GM13977 (cell line): Measurements from ENCODE around the gene KCNF1.

Experiments
- DNase-seq: peaks from one replicate; pipeline ENCODE4 v3.0.0; 2012; ENCODE audit warnings: low spot score
- CTCF ChIP-seq: IDR thresholded peaks from 2 replicates; pipeline ENCODE4 v1.5.1; 2012; ENCODE audit warnings: mild to moderate bottlenecking, control low read depth; ENCODE audit not compliant: insufficient read depth; ENCODE audit errors: extremely low read depth, missing control alignments
- in situ Hi-C: fragments of 300-500 bp; cut with MboI; formaldehyde crosslinking; loops from one replicate; pipeline ENCODE4 v1.12.0; 2022; ENCODE audit warnings: low sequenced_read_pairs, low pct_unique_long_range_greater_than_20kb, mixed read lengths, inconsistent platforms; ENCODE audit not compliant: unreplicated experiment

The KCNF1 gene

DNA sequence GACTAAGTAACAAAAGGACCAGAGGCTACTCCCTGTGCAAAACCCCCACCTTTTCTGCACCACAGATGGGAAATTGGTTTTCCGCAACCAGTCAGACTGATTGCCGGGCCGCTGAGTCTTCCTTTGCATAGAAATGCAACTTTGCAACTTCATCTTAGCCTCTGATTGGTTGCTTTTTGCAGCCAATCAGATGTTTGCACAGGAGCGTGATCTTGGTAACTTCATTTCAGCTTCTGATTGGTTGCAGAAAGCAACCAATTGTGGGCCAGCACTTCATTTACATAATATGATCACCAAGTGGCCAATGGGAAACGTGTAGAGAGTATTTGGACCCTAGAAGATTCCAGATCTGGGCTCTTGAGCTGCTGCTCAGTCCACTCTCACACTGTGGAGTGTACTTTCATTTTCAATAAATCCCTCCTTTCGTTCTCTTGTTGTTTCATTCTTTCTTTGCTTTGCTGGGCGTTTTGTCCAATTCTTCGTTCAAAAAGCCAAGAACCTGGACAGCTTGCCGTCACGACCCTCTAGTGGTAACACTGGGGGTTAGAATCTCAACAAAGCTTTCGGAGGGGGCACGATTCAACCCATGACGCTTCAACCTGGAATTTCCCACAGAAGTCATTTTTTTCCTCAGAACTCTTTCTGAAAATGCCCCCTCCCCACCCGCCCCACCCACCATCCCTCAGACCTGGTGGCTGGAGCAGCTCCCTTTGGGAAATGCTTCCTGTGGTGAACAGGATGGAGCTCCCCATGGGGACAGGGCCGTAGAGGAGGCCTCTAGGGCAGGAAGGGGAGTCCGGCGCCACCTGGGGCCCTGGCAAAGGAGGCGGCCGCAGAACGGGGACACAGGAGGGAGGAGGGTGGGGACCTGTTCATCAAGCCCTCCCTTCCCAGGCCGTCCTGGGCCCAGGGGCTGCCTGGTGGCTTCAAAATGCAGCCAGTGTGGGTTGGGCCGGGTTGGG is 31.8 kb upstream of the KCNF1 start:
- in situ Hi-C loops = no loop called here

DNA sequence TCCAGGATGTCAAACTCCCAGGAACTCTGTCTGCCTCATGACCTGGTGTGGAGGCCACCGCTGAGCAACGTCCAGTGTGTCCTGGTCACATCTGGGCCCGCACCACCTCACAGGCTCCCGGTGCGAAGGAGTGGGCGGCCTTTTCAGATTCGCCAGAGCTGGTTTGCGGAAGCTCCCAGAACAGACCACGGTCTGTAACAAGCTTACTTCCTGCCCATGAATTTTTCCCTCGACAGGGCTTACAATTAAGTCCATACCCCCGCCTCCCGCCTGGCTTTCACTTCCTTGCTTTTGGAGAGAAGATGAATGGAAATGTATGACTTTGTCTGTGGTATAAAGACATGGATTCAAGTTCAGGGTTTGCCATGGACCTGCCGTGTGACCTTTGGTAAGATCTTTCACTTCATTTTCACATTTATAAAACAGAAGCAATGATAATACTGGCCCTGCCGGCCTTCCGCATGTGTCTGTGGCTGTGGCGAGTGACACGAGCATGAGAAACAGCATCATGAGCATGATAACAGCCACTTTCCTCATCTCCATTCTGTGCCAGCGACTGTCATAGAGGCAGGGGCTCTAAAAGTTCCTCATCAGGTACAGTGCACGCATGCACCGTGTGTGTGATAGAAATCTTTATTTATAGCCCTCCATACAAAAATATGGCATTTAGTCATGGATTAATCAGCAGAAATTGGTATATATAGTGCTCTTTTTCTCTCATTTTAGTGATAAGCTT is 31.0 kb upstream of the KCNF1 start:
- no peak for TF ChIP-seq CTCF
- DNase-seq = no peak
- in situ Hi-C loops = no loop called here

More for the DNA sequence above, 31.8 kb upstream of the KCNF1 start:
- TF ChIP-seq CTCF = no peak
- no peak for DNase-seq

DNA sequence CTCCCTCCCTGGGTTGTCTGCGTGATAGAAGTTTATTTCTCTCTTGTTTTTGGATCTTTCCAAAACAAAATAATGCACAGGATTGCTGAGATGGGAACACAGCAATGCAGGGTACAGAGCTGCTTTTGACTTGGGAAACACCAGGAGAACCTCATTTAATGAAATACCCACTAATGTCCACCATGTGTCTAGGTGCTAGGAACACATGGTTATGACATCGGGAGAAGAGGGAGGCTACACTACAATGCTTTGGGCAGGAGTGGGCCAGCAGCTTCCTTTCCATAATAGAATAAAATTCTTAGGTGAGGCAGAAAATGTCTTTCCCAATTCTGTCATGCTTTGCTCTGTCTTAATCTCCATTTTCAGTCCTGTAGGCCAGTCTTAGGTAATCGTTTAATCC is 29.2 kb upstream of the KCNF1 start:
- DNase-seq = no peak
- in situ Hi-C loops = no loop called here
- TF ChIP-seq CTCF = no peak

GRCh38 chr2:10883066-10883465 is 28.7 kb upstream of the KCNF1 start:
- DNase-seq = no peak
- in situ Hi-C loops = no loop called here
- no peak for TF ChIP-seq CTCF

GRCh38 chr2:10883801-10884478 is 27.8 kb upstream of the KCNF1 start:
- in situ Hi-C loops = no loop called here
- no peak for TF ChIP-seq CTCF
- DNase-seq = no peak

GRCh38 chr2:10884574-10884975 is 27.2 kb upstream of the KCNF1 start:
- no peak for DNase-seq
- in situ Hi-C loops = no loop called here
- no peak for TF ChIP-seq CTCF
